Stimulated activated CD8-positive, alpha-beta memory T cell treated with anti-CD3 and anti-CD28 coated beads, Interleukin-4, amount 100 ng/mL, for 24 hours (primary cell): ENCODE data around the gene TOR2A.

ENCODE experiments used
- DNase-seq: peaks from one replicate; pipeline ENCODE4 v3.0.0-alpha.2; 2020; ENCODE audit warnings: low read depth

TOR2A gene

DNA sequence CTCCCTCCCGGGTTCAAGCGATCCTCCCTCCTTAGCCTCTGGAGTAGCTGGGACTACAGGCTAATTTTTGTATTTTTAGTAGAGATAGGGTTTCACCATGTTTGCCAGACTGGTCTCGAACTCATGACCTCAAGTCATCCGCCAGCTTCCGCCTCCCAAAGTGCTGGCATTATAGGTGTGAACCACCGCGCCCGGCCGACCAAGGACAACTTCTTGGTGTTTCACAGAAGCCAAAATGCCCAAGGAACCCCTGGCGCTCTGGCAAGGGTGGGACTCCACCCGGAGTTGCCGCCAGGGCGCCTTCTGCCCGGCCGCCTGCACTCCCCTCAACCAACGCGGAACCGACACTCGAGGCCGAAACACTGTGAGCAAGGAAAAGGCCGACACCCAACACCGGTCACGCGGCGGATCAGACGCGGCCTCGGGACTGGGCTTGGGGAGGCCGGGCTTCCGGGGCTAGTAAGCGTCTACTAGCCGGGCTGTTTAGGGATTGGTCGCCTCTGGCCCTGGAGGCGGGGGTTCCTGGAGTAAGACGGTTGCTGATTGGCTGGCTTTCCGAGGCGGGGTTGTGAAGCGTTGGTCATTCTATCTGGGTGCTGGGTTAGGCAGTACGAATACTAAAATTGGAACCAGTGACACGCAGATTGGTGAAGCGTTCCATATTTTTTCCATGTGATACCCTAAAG, 36.0 kb downstream of the TOR2A start:
- peak; percentile 81 for DNase-seq

DNA sequence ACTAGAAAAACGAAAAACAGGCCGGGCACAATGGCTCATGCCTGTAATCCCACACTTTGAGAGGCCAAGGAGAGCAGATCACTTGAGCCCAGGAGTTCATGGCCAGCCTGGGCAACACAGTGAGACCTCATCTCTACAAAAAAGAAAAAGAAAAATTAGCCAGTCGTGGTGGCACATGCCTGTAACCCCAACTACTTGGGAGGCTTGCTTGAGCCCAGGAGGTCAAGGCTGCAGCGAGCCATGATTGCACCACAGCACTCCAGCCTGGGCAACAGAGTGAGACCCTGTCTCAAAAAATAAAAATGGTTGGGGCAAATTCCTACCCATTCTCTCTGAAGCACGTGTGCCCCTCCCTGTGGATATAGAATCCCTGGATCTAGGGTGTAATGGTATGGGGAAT, 36.7 kb downstream of the TOR2A start:
- no peak for DNase-seq

DNA sequence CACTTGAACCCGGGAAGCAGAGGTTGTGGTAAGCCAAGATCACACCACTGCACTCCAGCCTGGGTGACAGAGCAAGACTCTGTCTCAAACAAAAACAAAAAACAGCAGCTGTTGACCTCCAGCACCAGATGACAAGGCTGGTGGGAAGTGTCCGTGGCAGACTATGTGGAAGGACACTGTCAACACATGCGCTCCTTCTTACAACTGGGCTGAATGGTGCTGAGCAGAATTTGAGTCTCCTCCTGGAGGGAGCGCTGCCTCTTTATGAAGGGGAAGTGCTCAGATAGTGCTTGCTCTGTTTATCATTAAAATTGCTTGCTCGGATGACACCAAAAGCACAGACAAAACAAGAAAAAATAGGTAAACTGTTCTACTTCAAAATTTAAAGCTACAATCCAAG, 37.5 kb downstream of the TOR2A start:
- no peak for DNase-seq

DNA sequence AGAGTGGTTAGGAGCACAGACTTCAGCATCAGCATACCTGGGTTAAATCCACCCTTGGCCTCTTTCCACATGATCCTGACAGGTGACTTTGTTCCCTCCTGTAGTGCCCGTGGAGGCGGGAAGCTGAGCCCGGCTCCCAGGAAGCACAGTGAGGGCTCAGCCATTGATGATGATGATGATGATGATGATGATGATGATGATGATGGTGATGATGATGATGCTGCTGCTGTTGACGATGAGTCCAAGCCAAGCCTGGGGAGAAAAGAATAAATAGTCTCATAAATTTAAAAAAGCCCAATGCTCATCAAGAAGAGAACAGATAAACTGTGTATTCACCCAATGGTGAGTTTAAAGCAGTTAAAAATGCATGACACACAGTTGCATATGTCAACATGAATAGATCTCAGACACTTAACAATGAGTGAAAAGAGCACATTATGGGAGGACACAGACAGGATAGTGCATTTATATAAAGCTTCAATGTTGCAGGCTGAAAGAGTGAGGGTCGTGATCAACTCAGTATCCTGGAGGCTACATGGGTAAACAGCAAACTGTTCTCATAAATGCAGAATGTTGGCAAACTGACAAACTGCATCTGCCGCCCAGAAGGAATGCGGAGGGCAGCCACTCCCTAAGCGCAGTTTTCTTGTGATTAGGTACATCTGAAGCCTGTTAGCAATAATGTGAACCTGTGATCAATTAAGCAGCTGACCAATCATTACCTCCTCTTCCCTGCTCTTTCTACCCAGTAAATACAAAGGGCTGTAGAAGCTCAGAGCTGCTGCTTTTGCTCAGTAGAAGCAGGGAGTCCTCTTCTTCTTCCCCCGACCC, 40.0 kb downstream of the TOR2A start:
- DNase-seq, result no peak

DNA sequence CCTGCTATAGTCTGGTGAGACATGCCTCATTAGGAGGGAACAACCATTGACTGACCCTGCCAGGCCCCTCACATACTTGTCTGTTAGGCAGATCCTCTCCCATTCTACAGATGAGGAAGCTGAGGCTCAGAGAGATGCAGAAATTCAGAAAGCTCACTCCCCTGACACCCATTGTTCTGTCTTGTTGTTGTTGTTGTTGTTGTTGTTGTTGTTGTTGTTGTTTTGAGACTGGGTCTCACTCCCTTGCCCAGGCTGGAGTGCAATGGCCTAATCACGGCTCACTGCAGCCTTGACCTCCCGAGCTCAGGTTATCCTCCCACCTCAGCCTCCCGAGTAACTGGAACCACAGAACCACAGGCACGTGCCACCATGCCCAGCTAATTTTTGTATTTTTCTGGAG, 41.4 kb downstream of the TOR2A start:
- DNase-seq, result no peak

DNA sequence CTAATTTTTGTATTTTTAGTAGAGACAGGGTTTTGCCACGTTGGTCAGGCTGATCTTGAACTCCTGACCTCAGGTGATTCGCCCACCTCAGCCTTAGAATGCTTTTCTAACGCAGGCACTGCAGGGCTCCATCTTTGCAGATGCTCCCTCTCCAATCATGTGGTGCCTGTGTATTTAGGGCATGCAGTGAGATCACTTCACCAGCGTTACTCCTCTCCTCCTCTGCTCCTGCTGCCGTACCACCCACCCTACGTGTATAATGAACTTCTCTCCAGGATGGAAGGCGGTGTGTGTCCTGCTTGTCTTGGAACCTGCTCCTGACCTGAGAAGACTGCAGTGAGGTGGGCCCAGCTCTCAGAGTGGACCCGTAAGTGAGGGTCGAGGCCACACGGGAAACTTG, 42.0 kb downstream of the TOR2A start:
- no peak for DNase-seq

DNA sequence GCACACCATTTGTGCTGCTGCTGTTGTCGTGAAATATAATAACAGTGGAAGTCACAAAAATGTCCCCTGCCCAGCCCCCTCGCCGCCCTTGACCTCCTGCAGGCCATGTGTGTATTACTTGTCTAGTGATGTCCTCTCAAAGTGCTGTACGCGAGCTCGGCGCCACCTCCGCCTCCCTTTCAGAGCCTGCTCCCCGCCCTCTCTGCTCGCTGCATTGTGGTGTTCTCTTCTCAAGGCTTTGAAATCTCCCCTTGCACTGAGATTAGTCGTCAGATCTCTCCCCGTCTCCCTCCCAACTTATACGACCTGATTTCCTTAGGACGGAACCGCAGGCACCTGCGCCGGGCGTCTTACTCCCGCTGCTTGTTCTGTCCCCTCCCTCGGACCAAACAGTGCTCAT, 43.0 kb downstream of the TOR2A start:
- no peak for DNase-seq

DNA sequence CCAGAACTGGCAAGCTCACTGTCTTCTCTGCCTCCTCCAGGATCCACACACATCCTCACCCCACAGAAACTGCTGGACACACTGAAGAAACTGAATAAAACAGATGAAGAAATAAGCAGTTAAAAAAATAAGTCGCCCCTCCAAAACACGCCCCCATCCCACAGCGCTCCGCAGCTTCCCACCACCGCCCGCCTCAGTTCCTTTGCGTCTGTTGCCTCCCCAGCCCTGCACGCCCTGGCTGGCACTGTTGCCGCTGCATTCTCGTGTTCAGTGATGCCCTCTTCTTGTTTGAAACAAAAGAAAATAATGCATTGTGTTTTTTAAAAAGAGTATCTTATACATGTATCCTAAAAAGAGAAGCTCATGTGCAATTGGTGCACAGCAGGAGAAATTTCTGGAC, 44.4 kb downstream of the TOR2A start:
- DNase-seq, result no peak

DNA sequence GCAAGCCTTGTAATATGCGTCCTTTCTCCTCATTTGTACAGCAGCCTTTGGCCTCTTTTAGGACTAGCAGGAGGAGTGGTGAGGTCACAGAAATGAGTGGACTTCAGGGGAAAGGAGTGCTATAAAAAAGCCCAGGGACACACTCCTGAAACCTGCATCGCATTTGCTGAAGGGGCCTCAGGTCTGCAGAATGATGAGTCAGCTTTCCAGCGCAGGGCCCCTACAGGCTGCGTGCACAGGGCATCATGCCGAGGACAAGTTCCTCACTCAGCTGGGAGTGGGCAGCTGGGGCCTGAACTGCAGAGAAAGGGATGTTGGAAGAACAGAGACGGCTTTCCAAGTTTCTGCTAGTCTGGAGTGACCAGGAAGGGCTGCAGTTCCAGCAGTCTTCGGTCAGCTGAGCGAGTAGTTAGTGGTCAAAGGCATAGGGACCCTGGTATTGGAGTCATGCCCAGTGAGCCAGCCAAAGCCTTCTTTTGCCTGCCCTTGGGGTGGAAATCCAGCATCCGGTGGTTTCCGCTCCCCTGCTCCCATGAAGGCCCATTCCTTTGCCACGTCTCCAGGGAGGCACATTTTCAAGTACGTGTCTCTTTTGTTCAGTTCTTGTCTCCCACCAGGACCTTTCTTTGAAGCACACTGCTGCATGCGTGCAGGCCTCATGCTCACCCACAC, 45.6 kb downstream of the TOR2A start:
- DNase-seq, result no peak

DNA sequence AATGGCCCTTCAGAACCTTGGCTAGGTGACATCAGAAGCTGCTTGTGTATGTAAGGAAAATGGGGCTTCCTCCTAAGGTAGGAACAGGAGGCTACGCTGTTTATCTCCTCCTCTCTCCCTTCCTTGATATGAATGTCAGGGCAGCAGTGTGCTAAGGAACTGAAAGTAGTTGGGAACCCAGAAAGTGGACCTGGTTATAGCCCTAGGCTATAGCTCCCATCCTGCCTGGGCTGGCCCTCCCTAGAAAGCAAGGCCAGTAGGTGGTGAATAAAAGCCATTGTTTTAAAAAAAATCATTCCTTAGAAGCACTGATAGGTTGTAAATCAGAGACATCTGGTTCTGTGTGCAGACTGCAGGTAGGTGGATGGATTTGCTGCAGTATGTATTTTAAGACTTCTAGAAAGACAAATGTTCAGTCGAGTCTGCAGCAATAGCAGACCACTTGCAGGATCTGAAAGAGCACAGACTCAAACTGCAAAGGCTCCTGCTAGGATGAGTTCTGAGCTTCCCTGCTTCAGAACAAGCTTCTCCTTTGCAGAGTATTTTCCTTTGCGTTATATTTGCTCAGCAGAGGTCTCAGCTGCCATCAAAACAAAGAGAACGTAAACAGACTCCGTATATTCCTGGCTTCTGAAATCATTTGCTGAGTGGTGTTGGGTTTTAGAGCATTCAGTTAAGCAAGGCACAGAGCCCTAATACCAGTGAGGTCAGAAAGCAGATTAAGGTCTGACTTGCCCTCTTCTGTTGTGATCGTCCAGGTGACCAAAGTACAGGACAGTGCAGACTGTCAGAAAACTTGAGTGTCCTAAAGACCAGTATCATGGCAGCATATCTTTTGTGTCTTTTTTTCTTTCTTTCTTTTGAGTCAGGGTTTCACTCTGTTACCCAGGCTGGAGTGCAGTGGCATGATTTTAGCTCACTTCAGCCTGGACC, 48.4 kb downstream of the TOR2A start:
- DNase-seq, result no peak

DNA sequence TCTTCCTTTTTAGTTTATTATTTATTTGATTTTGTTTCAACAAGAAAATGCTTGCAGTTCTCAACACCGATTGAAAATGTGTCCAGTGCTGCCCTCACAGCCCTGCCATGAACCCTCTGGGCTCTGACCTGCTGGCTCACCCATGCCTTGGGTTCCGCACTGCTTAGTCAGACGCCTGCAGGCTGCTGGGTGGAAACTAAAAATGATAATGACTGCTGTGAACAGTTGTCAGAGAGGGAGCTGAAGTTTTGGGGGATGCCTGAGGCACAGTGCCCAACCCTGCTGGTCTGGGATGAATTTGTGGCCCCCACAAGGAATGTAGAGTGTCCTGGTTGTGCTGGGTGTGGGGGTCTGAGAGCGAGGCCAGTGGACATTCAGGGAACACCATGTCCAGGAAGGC, 50.5 kb downstream of the TOR2A start:
- DNase-seq, result no peak

DNA sequence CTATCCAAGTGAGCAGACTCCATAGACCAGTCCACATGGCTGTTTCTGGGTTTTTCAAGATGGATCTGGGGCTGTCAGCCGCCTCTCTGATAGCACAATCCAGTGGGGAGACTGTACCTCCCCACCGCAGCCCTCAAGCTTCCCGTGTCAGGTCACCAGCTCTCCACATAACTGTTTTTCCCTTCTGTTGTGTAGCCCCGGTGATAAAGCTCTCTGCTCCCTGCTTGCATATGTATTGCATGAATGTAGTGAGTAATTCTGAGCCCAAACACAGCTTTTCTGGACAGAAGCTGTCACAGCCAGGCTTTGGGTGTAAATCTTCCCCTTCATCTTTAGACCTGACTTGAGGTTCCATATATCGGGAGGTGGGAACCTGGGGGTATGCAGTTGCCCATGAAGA, 51.4 kb downstream of the TOR2A start:
- DNase-seq, result no peak

DNA sequence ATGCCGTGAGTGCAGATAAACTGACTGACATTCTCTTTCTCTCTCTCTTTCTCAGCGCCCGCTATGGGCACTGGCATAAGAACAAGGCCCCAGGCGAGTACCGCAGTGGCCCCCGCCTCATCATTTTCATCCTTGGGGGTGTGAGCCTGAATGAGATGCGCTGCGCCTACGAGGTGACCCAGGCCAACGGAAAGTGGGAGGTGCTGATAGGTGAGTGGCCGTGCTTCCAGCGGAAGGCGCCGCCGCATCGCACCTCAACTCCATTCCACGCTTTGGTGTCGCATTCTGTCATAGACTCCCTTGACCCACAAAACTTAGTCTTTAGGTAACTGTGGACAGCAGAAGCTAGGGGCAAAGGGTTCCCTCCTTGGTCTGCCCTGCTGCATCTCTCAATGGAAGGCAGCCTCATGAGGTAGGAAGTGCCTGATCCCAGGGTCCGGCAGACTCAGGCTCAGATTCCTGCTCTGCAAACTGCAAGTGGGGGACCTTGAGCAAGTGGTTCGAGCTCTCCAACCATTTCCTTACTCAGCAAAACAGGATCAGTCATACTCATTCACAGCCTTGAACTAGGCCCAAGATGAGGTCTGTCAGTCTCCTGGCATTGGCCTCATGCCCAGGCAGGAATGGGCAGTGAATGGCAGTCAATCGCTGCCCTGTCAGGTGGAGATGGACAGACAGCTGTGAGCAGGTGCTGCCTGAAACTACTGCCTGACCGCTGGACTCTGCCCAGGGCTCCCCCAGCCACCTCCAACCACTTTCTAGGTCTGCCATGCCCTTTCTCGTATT, 52.5 kb downstream of the TOR2A start:
- DNase-seq, result no peak
